Ishikawa (cell line): Measurements from ENCODE around the gene VPS54.
A peak's percentile ranks its signal among the peaks of the same experiment; 100 is the strongest.

ENCODE experiments used
- CEBPB ChIP-seq: IDR thresholded peaks from 2 replicates; pipeline ENCODE4 v1.6.1; 2012
- CREB1 ChIP-seq: IDR thresholded peaks from 2 replicates; pipeline ENCODE4 v1.6.1; 2012; ENCODE audit warnings: low read depth
- EGR1 ChIP-seq: IDR thresholded peaks from 2 replicates; pipeline ENCODE4 v1.6.1; 2012
- EP300 ChIP-seq: IDR thresholded peaks from 2 replicates; pipeline ENCODE4 v1.6.1; 2012; ENCODE audit warnings: borderline replicate concordance
- FOXM1 ChIP-seq: IDR thresholded peaks from 2 replicates; pipeline ENCODE4 v1.6.1; 2012; ENCODE audit warnings: low read depth, borderline replicate concordance
- MAX ChIP-seq: IDR thresholded peaks from 2 replicates; pipeline ENCODE4 v1.6.1; 2012
- NFIC ChIP-seq: IDR thresholded peaks from 2 replicates; pipeline ENCODE4 v1.6.1; 2012
- RAD21 ChIP-seq: IDR thresholded peaks from 2 replicates; pipeline ENCODE4 v1.6.1; 2012; ENCODE audit warnings: low read depth
- TAF1 ChIP-seq: IDR thresholded peaks from 2 replicates; pipeline ENCODE4 v1.6.1; 2012; ENCODE audit warnings: low read depth, mild to moderate bottlenecking
- TCF12 ChIP-seq: IDR thresholded peaks from 2 replicates; pipeline ENCODE4 v1.6.1; 2012; ENCODE audit warnings: low read depth
- TEAD4 ChIP-seq: IDR thresholded peaks from 2 replicates; pipeline ENCODE4 v1.6.1; 2012
- YY1 ChIP-seq: IDR thresholded peaks from 2 replicates; pipeline ENCODE4 v1.6.1; 2012; ENCODE audit warnings: low read depth
- ZBTB7A ChIP-seq: IDR thresholded peaks from 2 replicates; pipeline ENCODE4 v1.6.1; 2012; ENCODE audit warnings: low read depth
- TF ChIP-seq, protein P1 (sequence below): IDR thresholded peaks from 2 replicates; pipeline ENCODE4 v1.6.1; 2012; ENCODE audit warnings: low read depth, mild to moderate bottlenecking
- TF ChIP-seq, protein P2 (sequence below): IDR thresholded peaks from 2 replicates; pipeline ENCODE4 v1.6.1; 2012

The VPS54 gene

DNA sequence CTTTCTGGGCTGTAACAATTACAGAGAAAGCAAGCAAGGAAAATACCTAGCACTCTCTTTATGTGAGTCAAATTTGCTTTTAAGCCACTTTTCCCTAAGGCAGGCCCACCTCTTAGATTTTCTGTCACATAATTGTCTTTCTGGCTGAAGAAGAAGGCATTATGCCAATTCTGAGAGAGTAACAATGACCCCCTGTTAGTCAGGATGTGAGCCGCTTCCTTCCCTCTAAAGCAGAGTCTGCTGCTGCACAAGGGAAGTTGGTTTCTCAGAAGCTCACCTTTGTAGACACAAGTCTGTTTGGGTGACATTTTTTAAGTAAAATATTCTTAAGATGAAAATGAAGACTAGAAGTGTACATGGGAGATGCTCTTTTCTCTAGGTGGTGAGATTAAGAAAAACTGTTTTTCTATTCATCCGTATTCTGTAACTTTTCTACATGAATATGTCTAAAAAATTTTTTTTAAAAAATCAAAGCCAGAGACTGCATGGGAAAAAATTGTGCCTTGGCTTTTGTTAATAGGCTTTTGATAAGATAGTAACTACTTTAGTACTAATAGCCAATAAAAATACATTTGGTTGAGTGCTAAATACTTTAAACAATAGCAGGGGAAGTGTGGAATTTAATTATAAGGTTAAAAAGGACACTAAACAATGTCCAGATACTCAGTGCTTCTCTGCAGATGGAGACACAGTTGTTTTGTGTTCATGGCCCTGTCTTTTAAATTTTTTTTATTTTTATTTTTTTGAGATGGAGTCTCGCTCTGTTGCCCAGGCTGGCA is 33.4 kb upstream of the VPS54 start:
- peak; percentile 32; the same call in 1 of the 2 replicates for TF ChIP-seq NFIC
- TF ChIP-seq FOXM1 = no peak
- TF ChIP-seq YY1 = no peak

DNA sequence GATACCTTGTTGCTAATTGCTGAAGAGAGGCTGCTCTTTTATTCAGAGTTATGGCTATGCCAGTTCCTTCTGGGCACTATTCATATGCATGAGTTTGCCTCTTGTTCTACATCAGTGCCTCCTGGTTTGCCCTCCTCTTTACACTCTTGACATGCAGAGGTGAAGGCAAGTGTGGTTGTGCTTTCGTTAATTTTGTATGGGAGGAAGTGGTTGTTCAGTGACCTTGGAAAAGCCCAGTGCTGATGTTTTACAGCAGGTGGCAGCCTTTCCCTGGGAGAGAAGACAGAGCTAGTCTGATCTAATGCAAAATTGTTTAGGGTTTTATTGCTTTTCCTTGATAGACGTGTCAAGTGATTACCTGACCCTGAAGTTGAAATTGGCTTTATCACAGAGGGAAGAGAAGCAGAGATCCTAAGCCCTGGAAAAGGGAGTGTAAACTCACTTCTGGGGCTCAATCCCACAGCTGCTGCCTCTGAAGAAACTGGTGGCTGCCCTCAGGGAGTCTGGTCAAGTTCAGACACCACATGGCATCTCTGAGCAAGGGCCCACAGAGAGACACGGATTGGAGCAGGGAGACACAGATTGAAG is 30.5 kb upstream of the VPS54 start:
- TF ChIP-seq NFIC (no peak), EGR1 (no peak), MAX (no peak), FOXM1 (no peak), RAD21 (peak; percentile 97), YY1 (no peak), ZBTB7A (no peak)
- TF ChIP-seq, protein P1, sequence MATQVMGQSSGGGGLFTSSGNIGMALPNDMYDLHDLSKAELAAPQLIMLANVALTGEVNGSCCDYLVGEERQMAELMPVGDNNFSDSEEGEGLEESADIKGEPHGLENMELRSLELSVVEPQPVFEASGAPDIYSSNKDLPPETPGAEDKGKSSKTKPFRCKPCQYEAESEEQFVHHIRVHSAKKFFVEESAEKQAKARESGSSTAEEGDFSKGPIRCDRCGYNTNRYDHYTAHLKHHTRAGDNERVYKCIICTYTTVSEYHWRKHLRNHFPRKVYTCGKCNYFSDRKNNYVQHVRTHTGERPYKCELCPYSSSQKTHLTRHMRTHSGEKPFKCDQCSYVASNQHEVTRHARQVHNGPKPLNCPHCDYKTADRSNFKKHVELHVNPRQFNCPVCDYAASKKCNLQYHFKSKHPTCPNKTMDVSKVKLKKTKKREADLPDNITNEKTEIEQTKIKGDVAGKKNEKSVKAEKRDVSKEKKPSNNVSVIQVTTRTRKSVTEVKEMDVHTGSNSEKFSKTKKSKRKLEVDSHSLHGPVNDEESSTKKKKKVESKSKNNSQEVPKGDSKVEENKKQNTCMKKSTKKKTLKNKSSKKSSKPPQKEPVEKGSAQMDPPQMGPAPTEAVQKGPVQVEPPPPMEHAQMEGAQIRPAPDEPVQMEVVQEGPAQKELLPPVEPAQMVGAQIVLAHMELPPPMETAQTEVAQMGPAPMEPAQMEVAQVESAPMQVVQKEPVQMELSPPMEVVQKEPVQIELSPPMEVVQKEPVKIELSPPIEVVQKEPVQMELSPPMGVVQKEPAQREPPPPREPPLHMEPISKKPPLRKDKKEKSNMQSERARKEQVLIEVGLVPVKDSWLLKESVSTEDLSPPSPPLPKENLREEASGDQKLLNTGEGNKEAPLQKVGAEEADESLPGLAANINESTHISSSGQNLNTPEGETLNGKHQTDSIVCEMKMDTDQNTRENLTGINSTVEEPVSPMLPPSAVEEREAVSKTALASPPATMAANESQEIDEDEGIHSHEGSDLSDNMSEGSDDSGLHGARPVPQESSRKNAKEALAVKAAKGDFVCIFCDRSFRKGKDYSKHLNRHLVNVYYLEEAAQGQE = no peak
- TF ChIP-seq, protein P2, sequence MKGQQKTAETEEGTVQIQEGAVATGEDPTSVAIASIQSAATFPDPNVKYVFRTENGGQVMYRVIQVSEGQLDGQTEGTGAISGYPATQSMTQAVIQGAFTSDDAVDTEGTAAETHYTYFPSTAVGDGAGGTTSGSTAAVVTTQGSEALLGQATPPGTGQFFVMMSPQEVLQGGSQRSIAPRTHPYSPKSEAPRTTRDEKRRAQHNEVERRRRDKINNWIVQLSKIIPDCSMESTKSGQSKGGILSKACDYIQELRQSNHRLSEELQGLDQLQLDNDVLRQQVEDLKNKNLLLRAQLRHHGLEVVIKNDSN = no peak

- TF ChIP-seq RAD21 = no peak
Measured at GRCh38 chr2:64045938-64046337, 26.7 kb upstream of the VPS54 start.

DNA sequence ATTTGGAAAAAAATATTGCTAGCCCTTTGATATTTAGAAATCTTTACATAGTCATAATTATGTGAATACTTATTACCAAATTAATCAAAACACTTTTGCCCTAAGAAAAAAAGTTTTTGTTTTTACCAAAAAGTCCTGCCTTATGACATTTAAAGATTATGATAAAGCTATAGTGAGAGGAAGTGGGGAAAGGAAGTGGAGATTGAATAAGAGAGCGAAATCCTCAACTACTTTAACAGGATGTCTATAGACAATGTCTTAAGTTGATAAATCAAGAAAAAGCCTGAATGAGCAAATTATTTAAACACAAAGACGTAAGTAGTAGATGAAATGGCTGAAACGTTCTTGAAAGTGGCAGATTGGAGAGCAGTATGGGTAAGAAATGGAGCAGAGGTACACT is 20.9 kb upstream of the VPS54 start:
- TF ChIP-seq, protein P1 = no peak
- TF ChIP-seq TAF1 (no peak), NFIC (no peak), MAX (no peak), EP300 (no peak), ZBTB7A (no peak), CEBPB (no peak), YY1 (no peak), EGR1 (no peak), RAD21 (no peak), CREB1 (no peak), FOXM1 (no peak), TCF12 (no peak), TEAD4 (no peak)
- TF ChIP-seq, protein P2 = no peak

GRCh38 chr2:64036034-64036705 is 16.9 kb upstream of the VPS54 start:
- TF ChIP-seq, protein P1 = no peak
- TF ChIP-seq RAD21 (no peak), EP300 (no peak), TEAD4 (no peak), NFIC (no peak), FOXM1 (no peak), EGR1 (no peak), CREB1 (no peak), YY1 (no peak), ZBTB7A (no peak), CEBPB (no peak)
- TF ChIP-seq, protein P2 = no peak
